Keratinocyte (primary cell): Measurements from ENCODE around the gene MAP1S. TPM values are rescaled to one million over a fixed set of nuclear protein-coding genes. Genes with fewer than 3 reads are reported as not detected.
A peak's percentile ranks its signal among the peaks of the same experiment; 100 is the strongest.

Experiments used
- DNase-seq: peaks from one replicate; pipeline ENCODE4 v3.0.0-alpha.2; 2011; ENCODE audit warnings: low read depth, missing footprints, low spot score
- FAIRE-seq: peaks from 2 replicates; lab custom pipeline; 2011; peaks lifted over from hg19 to GRCh38; lab: Jason Lieb, UNC
- H2AFZ ChIP-seq: 2 replicates; pipeline ENCODE4 v1.6.0; 2012; ENCODE audit warnings: low read length, control low read depth, inconsistent platforms; ENCODE audit not compliant: control insufficient read depth
- H3K27ac ChIP-seq: 2 replicates; pipeline ENCODE4 v1.5.1; 2011; ENCODE audit warnings: low read length; ENCODE audit not compliant: control insufficient read depth, insufficient read depth
- H3K27me3 ChIP-seq: 3 replicates; pipeline ENCODE4 v1.6.0; 2011; ENCODE audit warnings: low read length; ENCODE audit not compliant: control insufficient read depth, insufficient read depth; ENCODE audit errors: extremely low read depth
- H3K36me3 ChIP-seq, 2 experiments: 2 replicates in 1 of 2; 3 replicates in 1 of 2; pipeline ENCODE4 v1.5.1; 2011; ENCODE audit warnings: low read length in 2 of 2, mild to moderate bottlenecking in 1 of 2; ENCODE audit not compliant: control insufficient read depth in 2 of 2, insufficient read depth in 2 of 2; ENCODE audit errors: extremely low read depth in 1 of 2
- H3K4me1 ChIP-seq: 3 replicates; pipeline ENCODE4 v1.5.1; 2011; ENCODE audit warnings: low read length; ENCODE audit not compliant: control insufficient read depth, insufficient read depth; ENCODE audit errors: extremely low read depth
- H3K4me2 ChIP-seq: 3 replicates; pipeline ENCODE4 v1.6.0; 2011; ENCODE audit warnings: low read depth, low read length; ENCODE audit not compliant: control insufficient read depth, insufficient read depth; ENCODE audit errors: extremely low read depth
- H3K4me3 ChIP-seq, 3 experiments: fragments of 200-600 bp in 1 of 3; sonication (generic) in 1 of 3; 2 replicates in 2 of 3; 3 replicates in 1 of 3; pipeline ENCODE4 v1.5.1; 2011 to 2016; ENCODE audit warnings: low read length in 3 of 3, mild to moderate bottlenecking in 3 of 3, control low read depth in 2 of 3, inconsistent platforms in 1 of 3, low read depth in 1 of 3, mixed read lengths in 1 of 3, mixed run types in 1 of 3, moderate library complexity in 1 of 3; ENCODE audit not compliant: control insufficient read depth in 2 of 3, insufficient read depth in 2 of 3; ENCODE audit errors: extremely low read depth in 1 of 3
- H3K79me2 ChIP-seq: 2 replicates; pipeline ENCODE4 v1.6.0; 2012; ENCODE audit warnings: low read length; ENCODE audit not compliant: control insufficient read depth, insufficient read depth
- H3K9ac ChIP-seq: 3 replicates; pipeline ENCODE4 v1.6.0; 2011; ENCODE audit warnings: low read length; ENCODE audit not compliant: control insufficient read depth, insufficient read depth; ENCODE audit errors: extremely low read depth
- H3K9me1 ChIP-seq: 3 replicates; pipeline ENCODE4 v1.6.0; 2011; ENCODE audit warnings: low read length; ENCODE audit not compliant: control insufficient read depth, insufficient read depth; ENCODE audit errors: extremely low read depth
- H3K9me3 ChIP-seq: 2 replicates; pipeline ENCODE4 v1.5.1; 2012; ENCODE audit warnings: low read depth, low read length; ENCODE audit not compliant: control insufficient read depth
- H4K20me1 ChIP-seq: 3 replicates; pipeline ENCODE4 v1.6.0; 2011; ENCODE audit warnings: low read length; ENCODE audit not compliant: control insufficient read depth, insufficient read depth; ENCODE audit errors: extremely low read depth
- CTCF ChIP-seq, 3 experiments: IDR thresholded peaks in 1 of 3; conservative IDR thresholded peaks in 1 of 3; optimal IDR thresholded peaks in 1 of 3; 2 replicates in 2 of 3; 3 replicates in 1 of 3; pipeline versions ENCODE3 to v1.5.1; 2011; ENCODE audit warnings: low read length in 3 of 3, mild to moderate bottlenecking in 3 of 3, moderate library complexity in 2 of 3, control low read depth in 1 of 3, inconsistent platforms in 1 of 3; ENCODE audit not compliant: insufficient read depth in 2 of 3; ENCODE audit errors: extremely low read depth in 1 of 3
- EZH2 ChIP-seq: IDR thresholded peaks from one replicate; pipeline ENCODE4 v1.6.1; 2012; ENCODE audit warnings: inconsistent platforms, mild to moderate bottlenecking, low read length, moderate library complexity
- dilution Hi-C: fragments of 300-500 bp; cut with MboI; formaldehyde crosslinking; loops from one replicate; pipeline ENCODE4 v1.7.0; 2020; ENCODE audit warnings: low sequenced_read_pairs; ENCODE audit not compliant: extremely low pct_ligation_motif_present
- polyA plus RNA-seq, 5 experiments: library from polyadenylated mRNA; depleted of rRNA in 3 of 5; stranded (reverse) in 3 of 5; stranded (forward) in 1 of 5; unstranded in 1 of 5; fragments of >200 nt; gene quantifications; 1 replicate in 1 of 5; 2 replicates in 3 of 5; 3 replicates in 1 of 5; pipeline versions ENCODE4 v1.2.1 to v1.2.3, GENCODE V29; 2011 to 2012; ENCODE audit warnings: missing spikeins in 2 of 5, low read depth in 1 of 5, low replicate concordance in 1 of 5

MAP1S gene
- polyA plus RNA-seq, 1 donor (not counting 4 experiments of a cell fraction or from before 2014, with no cell fraction given) = 3.7 TPM

GRCh38 chr19:17677002-17677401, 42.3 kb upstream of the MAP1S start:
- no peaks in the 10 kb centered on the region for H3K9me3 ChIP-seq
- no peak for FAIRE-seq

GRCh38 chr19:17678836-17679235, 40.4 kb upstream of the MAP1S start:
- dilution Hi-C loops = no loop called here
- no peak for FAIRE-seq
- no peaks in the 10 kb centered on the region for H4K20me1 ChIP-seq

More at GRCh38 chr19:17677002-17677401, 42.3 kb upstream of the MAP1S start:
- dilution Hi-C loops = no loop called here
- Histone ChIP-seq H4K20me1 (no peaks in the 10 kb centered on the region), H3K27ac (no peak overlapping the region), H3K9me1 (no peaks in the 10 kb centered on the region), H3K4me1 (no peaks in the 10 kb centered on the region), H3K4me3 (no peak overlapping the region), H3K36me3 (no peaks in the 10 kb centered on the region), H3K9ac (no peak overlapping the region), H3K79me2 (no peaks in the 10 kb centered on the region), H2AFZ (no peak overlapping the region), H3K4me2 (no peak overlapping the region), H3K27me3 (peaks cover 20% of the 10 kb centered on the region)
- DNase-seq = no peak
- TF ChIP-seq EZH2 (no peak), CTCF (optimal IDR thresholded peaks at IDR 0.05 in 1 of 3, IDR thresholded peaks at IDR 0.05 in 1 of 3, conservative IDR thresholded peaks at IDR 0.05 in 1 of 3; ENCODE audit: extremely low read depth in 1 of 3, insufficient read depth in 2 of 3, low read length in 3 of 3) (peak; percentile 15 to 49 (median 28))

More at GRCh38 chr19:17678836-17679235, 40.4 kb upstream of the MAP1S start:
- Histone ChIP-seq H3K4me3 (no peak overlapping the region), H3K9ac (no peak overlapping the region), H3K27ac (no peak overlapping the region), H3K79me2 (no peaks in the 10 kb centered on the region), H3K9me1 (no peaks in the 10 kb centered on the region), H3K4me2 (no peak overlapping the region), H3K4me1 (no peaks in the 10 kb centered on the region), H3K27me3 (peaks cover 20% of the 10 kb centered on the region), H3K9me3 (no peaks in the 10 kb centered on the region), H2AFZ (no peak overlapping the region), H3K36me3 (no peaks in the 10 kb centered on the region)
- TF ChIP-seq EZH2 = no peak
- TF ChIP-seq CTCF (optimal IDR thresholded peaks at IDR 0.05 in 1 of 3, IDR thresholded peaks at IDR 0.05 in 1 of 3, conservative IDR thresholded peaks at IDR 0.05 in 1 of 3; ENCODE audit: extremely low read depth in 1 of 3, insufficient read depth in 2 of 3, low read length in 3 of 3) = no peak
- DNase-seq = no peak
